NCI-H1417 (cell line): ENCODE data around the gene BCL10.

ENCODE experiments used
- DNase-seq, 3 experiments: peaks; one replicate each; lab custom pipeline; 2025; lab: John Stamatoyannopoulos, UW

The BCL10 gene

DNA sequence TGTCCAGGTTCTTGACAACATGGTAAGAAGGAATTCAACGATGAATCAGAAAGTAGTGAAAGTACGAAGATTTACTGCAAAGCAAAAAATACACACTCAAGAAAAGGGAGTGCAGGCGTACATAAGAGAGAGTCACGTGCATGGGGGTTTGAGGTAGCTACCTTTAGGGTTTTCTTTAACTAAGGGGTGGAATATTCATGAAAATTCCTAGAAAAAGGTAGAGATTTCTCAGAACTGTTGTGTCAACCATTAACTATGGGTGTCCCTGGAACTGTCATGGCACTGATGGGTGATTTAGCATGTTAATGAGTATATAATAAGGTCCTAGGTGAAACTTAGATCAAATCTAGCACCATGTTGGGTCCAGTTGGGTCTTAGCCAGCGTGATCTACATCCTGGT is 53.1 kb downstream of the BCL10 start:
- DNase-seq, result no peak

GRCh38 chr1:85220756-85221201 is 55.7 kb downstream of the BCL10 start:
- no peak for DNase-seq

GRCh38 chr1:85219853-85220610 is 56.4 kb downstream of the BCL10 start:
- DNase-seq, result no peak

DNA sequence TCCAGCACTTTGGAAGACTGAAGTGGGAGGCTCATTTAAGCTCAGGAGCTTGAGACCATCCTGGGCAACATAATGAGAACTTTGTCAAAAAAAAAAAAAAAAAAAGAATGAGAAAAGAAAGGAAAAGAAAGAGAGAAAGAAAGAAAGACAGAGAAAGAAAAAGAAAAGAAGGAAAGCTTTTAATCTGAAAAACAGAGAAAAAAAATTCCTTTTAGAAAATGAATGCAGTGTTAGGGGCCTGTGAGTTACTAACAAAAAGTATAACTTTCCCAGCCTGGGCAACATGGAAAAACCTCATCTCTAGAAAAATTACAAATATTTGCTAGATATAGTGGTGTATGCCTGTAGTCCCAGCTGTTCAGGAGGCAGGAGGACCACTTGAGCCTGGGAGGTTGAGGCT is 59.7 kb downstream of the BCL10 start:
- no peak for DNase-seq
